B cell (primary cell): ENCODE measurements around the gene AGR3.

Experiments
- EZH2 ChIP-seq: IDR thresholded peaks from 2 replicates; pipeline ENCODE4 v1.6.1; 2012; ENCODE audit warnings: borderline replicate concordance, low read depth, mild to moderate bottlenecking, moderate library complexity, low read length; ENCODE audit not compliant: insufficient read depth, poor library complexity, severe bottlenecking
- TF ChIP-seq, protein P1 (sequence below): fragments of 200-600 bp; IDR thresholded peaks from one replicate; pipeline ENCODE4 v1.8.0; 2022; ENCODE audit warnings: antibody characterized with exemption, mild to moderate bottlenecking

DNA sequence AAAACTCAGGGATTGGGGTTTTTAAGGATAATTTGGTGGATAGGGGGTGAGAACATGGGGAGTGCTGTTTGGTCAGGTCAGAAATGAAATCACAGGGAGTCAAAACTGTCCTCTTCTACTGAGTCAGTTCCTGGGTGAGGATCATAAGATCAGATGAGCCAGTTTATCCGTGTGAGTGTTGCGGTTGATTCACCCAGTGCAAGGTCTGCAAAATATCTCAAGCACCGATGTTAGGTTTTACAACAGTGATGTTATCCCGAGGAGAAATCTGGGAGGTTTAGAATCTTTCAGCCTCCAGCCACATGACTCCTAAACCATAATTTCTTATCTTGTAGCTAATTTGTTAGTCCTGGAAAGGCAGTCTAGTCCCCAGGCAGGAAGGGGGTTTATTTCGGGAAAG, 45.3 kb downstream of the AGR3 start:
- TF ChIP-seq, protein P1, sequence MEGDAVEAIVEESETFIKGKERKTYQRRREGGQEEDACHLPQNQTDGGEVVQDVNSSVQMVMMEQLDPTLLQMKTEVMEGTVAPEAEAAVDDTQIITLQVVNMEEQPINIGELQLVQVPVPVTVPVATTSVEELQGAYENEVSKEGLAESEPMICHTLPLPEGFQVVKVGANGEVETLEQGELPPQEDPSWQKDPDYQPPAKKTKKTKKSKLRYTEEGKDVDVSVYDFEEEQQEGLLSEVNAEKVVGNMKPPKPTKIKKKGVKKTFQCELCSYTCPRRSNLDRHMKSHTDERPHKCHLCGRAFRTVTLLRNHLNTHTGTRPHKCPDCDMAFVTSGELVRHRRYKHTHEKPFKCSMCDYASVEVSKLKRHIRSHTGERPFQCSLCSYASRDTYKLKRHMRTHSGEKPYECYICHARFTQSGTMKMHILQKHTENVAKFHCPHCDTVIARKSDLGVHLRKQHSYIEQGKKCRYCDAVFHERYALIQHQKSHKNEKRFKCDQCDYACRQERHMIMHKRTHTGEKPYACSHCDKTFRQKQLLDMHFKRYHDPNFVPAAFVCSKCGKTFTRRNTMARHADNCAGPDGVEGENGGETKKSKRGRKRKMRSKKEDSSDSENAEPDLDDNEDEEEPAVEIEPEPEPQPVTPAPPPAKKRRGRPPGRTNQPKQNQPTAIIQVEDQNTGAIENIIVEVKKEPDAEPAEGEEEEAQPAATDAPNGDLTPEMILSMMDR, result no peak
- no peak for TF ChIP-seq EZH2
